HCT116 (cell line): Measurements from ENCODE around the gene LIMS2. TPM values are rescaled to one million over a fixed set of nuclear protein-coding genes. Genes with fewer than 3 reads are reported as not detected.

Source experiments
- ATAC-seq: fragments of 200-7000 bp; cut with Tn5 transposase; 2 replicates; pipeline ENCODE4 v1.9.1; 2020; ENCODE audit warnings: mild to moderate bottlenecking, moderate library complexity
- BruUV-seq: library from RNA; stranded (reverse); fragments of 400-500 nt; replicated peaks from 2 replicates; lab custom pipeline; 2021; lab: Mats Ljungman, UMichigan
- CTCF ChIA-PET: fragments of 300-600 bp; sonication (Branson Sonifier 250); formaldehyde crosslinking; loops from one replicate; lab custom pipeline; 2021; ENCODE audit warnings: antibody characterized with exemption; lab: Charles Lee
- POLR2A ChIA-PET: fragments of 300-600, 350-600 bp; sonication (Branson Sonifier 250); formaldehyde crosslinking; loops from one replicate; lab custom pipeline; 2021; ENCODE audit warnings: antibody characterized with exemption; lab: Charles Lee
- RAD21 ChIA-PET, 2 experiments: fragments of 300-600 bp; sonication (Branson Sonifier 250); formaldehyde crosslinking; loops; one replicate each; lab custom pipeline; 2023; ENCODE audit warnings: low total read pairs in 2 of 2; ENCODE audit not compliant: uncharacterized antibody in 2 of 2, unreplicated experiment in 2 of 2, low non-redundant PET in 1 of 2; lab: Charles Lee
- DNase-seq: peaks from one replicate; pipeline ENCODE4 v3.0.0-alpha.2; 2010; ENCODE audit warnings: low read depth, low spot score
- H2AFZ ChIP-seq: fragments of 200-600 bp; shearing (Covaris generic), sonication (generic); 2 replicates; pipeline ENCODE4 v1.6.1; 2017; ENCODE audit warnings: low read depth, mixed run types, mixed read lengths, antibody characterized with exemption, low read length; ENCODE audit not compliant: poor library complexity, severe bottlenecking
- H3K27ac ChIP-seq: 2 replicates; pipeline ENCODE4 v1.5.1; 2012; ENCODE audit warnings: low read depth, low read length
- H3K27me3 ChIP-seq: fragments of 200-600 bp; sonication (generic); 2 replicates; pipeline ENCODE4 v1.6.1; 2016; ENCODE audit warnings: mixed run types, low read length, mixed read lengths; ENCODE audit not compliant: insufficient read depth
- H3K36me3 ChIP-seq, 2 experiments: fragments of 200-500 bp in 1 of 2; fragments of 200-600 bp in 1 of 2; sonication (Bioruptor generic) in 1 of 2; sonication (generic) in 1 of 2; 2 replicates each; pipeline versions ENCODE4 v1.5.1 to v1.6.1; 2014 to 2016; ENCODE audit warnings: low read length in 2 of 2, inconsistent platforms in 1 of 2, mixed read lengths in 1 of 2, mixed run types in 1 of 2; ENCODE audit not compliant: insufficient read depth in 2 of 2, control insufficient read depth in 1 of 2
- H3K4me1 ChIP-seq, 2 experiments: fragments of 200-600 bp in 1 of 2; sonication (generic) in 1 of 2; 2 replicates each; pipeline versions ENCODE4 v1.5.1 to v1.6.1; 2012 to 2017; ENCODE audit warnings: low read length in 2 of 2, inconsistent platforms in 1 of 2, mild to moderate bottlenecking in 1 of 2, mixed read lengths in 1 of 2, mixed run types in 1 of 2, moderate library complexity in 1 of 2; ENCODE audit not compliant: insufficient read depth in 2 of 2, control insufficient read depth in 1 of 2
- H3K4me2 ChIP-seq: fragments of 200-600 bp; sonication (generic); 2 replicates; pipeline ENCODE4 v1.6.1; 2017; ENCODE audit warnings: mixed run types, low read length, mixed read lengths
- H3K4me3 ChIP-seq, 2 experiments: fragments of 200-600 bp in 1 of 2; sonication (generic) in 1 of 2; replicated peaks in 1 of 2; 2 replicates each; pipeline ENCODE4 v1.5.1; 2011 to 2016; ENCODE audit warnings: low read length in 2 of 2, control low read depth in 1 of 2, low read depth in 1 of 2, mild to moderate bottlenecking in 1 of 2, mixed read lengths in 1 of 2, mixed run types in 1 of 2
- H3K79me2 ChIP-seq: fragments of 200-600 bp; sonication (generic); 2 replicates; pipeline ENCODE4 v1.6.1; 2017; ENCODE audit warnings: mild to moderate bottlenecking, mixed run types, low read length, moderate library complexity, mixed read lengths; ENCODE audit not compliant: insufficient read depth
- H3K9ac ChIP-seq: fragments of 200-600 bp; sonication (generic); 2 replicates; pipeline ENCODE4 v1.6.1; 2016; ENCODE audit warnings: low read length, mixed read lengths
- H3K9me2 ChIP-seq: fragments of 200-600 bp; sonication (generic), shearing (Covaris generic); 2 replicates; pipeline ENCODE4 v1.6.1; 2017; ENCODE audit warnings: mixed run types, mild to moderate bottlenecking, moderate library complexity; ENCODE audit not compliant: insufficient read depth
- H3K9me3 ChIP-seq, 2 experiments: fragments of 200-500 bp in 1 of 2; fragments of 200-600 bp in 1 of 2; sonication (Bioruptor generic) in 1 of 2; sonication (generic) in 1 of 2; 2 replicates each; pipeline ENCODE4 v1.6.1; 2014 to 2017; ENCODE audit warnings: low read length in 2 of 2, mixed read lengths in 2 of 2, inconsistent platforms in 1 of 2, low read depth in 1 of 2, mild to moderate bottlenecking in 1 of 2, mixed run types in 1 of 2, moderate library complexity in 1 of 2; ENCODE audit not compliant: control insufficient read depth in 1 of 2, insufficient read depth in 1 of 2
- H4K20me1 ChIP-seq: fragments of 200-600 bp; sonication (generic), shearing (Covaris generic); 2 replicates; pipeline ENCODE4 v1.6.1; 2017; ENCODE audit warnings: mixed run types, mild to moderate bottlenecking, moderate library complexity; ENCODE audit not compliant: insufficient read depth
- CEBPB ChIP-seq: IDR thresholded peaks from 2 replicates; pipeline ENCODE4 v1.6.1; 2012; ENCODE audit warnings: low read depth
- ELF1 ChIP-seq: IDR thresholded peaks from 2 replicates; pipeline ENCODE4 v1.6.1; 2012; ENCODE audit warnings: low read depth, borderline replicate concordance
- EZH2 ChIP-seq: fragments of 200-600 bp; sonication (generic); IDR thresholded peaks from 2 replicates; pipeline ENCODE4 v1.6.1; 2017; ENCODE audit warnings: antibody characterized with exemption, mixed run types
- EZH2phosphoT487 ChIP-seq: fragments of 200-600 bp; IDR thresholded peaks from 2 replicates; pipeline ENCODE4 v1.6.1; 2018; ENCODE audit warnings: antibody characterized with exemption, borderline replicate concordance
- FOSL1 ChIP-seq: IDR thresholded peaks from 2 replicates; pipeline ENCODE4 v1.6.1; 2012; ENCODE audit warnings: low read depth
- JUND ChIP-seq: IDR thresholded peaks from 2 replicates; pipeline ENCODE4 v1.6.1; 2012
- RAD21 ChIP-seq: IDR thresholded peaks from 2 replicates; pipeline ENCODE4 v1.6.1; 2012; ENCODE audit warnings: low read depth, mild to moderate bottlenecking
- SIN3A ChIP-seq: IDR thresholded peaks from 2 replicates; pipeline ENCODE4 v1.6.1; 2012; ENCODE audit warnings: low read depth
- SP1 ChIP-seq: IDR thresholded peaks from 2 replicates; pipeline ENCODE4 v1.6.1; 2012; ENCODE audit warnings: low read depth
- TCF7L2 ChIP-seq: IDR thresholded peaks from 2 replicates; pipeline ENCODE4 v1.7.0; 2011; ENCODE audit warnings: borderline replicate concordance, inconsistent platforms; ENCODE audit not compliant: insufficient read depth, insufficient read length; ENCODE audit errors: extremely low read depth
- ZFX ChIP-seq: fragments of 450-650 bp; IDR thresholded peaks from 2 replicates; pipeline ENCODE4 v1.6.1; 2017
- ZNF274 ChIP-seq: fragments of 200-500 bp; sonication (Bioruptor generic); IDR thresholded peaks from 2 replicates; pipeline ENCODE4 v1.6.1; 2014; ENCODE audit warnings: mild to moderate bottlenecking, low read depth, low read length, inconsistent platforms
- intact Hi-C: fragments of 100-400 bp; cut with micrococcal nuclease; formaldehyde crosslinking; loops from 2 replicates; pipeline ENCODE4 v1.10.0; 2022
- total RNA-seq: library from RNA; stranded (reverse); gene quantifications from one replicate; pipeline ENCODE4 v1.2.1, GENCODE V29; 2021; ENCODE audit not compliant: unreplicated experiment
- TF ChIP-seq, protein P1 (sequence below): IDR thresholded peaks from 2 replicates; pipeline ENCODE4 v1.6.1; 2012
- TF ChIP-seq, protein P2 (sequence below): IDR thresholded peaks from 2 replicates; pipeline ENCODE4 v1.6.1; 2012
- TF ChIP-seq, protein P3 (sequence below): IDR thresholded peaks from 2 replicates; pipeline ENCODE4 v1.6.1; 2011; ENCODE audit warnings: mild to moderate bottlenecking, low read length, moderate library complexity; ENCODE audit not compliant: insufficient replicate concordance; ENCODE audit errors: extremely low read depth

LIMS2 gene
- total RNA-seq, 1 experiment from 2014 or later = 3.7 TPM

DNA sequence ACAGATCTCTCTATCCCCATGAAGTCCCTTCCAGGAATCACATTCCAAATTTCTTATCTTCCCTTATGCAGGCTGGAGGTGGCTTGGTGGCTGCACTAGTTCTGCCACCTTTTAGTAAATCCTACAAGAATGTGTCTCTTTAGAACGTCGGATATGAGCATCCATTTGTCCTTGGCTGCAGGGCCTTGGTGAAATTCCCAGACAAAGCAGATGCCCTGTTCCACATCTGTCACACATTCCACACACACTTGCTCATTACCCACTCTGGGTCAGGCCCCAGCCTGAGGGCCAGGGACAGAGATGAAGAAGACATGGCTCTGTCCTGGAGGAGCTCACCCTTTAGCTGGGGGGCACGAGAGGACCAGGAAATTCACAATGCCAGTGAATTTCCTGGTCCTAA lies 60.6 kb downstream of the LIMS2 start:
- DNase-seq (no peak), ATAC-seq (no peak)
- TF ChIP-seq ZFX (no peak), SIN3A (no peak), RAD21 (no peak), FOSL1 (no peak), EZH2phosphoT487 (no peak), JUND (no peak), ELF1 (no peak), EZH2 (no peak), ZNF274 (no peak), CEBPB (no peak), SP1 (no peak), TCF7L2 (no peak)
- TF ChIP-seq, protein P1, sequence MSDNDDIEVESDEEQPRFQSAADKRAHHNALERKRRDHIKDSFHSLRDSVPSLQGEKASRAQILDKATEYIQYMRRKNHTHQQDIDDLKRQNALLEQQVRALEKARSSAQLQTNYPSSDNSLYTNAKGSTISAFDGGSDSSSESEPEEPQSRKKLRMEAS = no peak
- TF ChIP-seq, protein P2, sequence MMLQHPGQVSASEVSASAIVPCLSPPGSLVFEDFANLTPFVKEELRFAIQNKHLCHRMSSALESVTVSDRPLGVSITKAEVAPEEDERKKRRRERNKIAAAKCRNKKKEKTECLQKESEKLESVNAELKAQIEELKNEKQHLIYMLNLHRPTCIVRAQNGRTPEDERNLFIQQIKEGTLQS = no peak
- TF ChIP-seq, protein P3, sequence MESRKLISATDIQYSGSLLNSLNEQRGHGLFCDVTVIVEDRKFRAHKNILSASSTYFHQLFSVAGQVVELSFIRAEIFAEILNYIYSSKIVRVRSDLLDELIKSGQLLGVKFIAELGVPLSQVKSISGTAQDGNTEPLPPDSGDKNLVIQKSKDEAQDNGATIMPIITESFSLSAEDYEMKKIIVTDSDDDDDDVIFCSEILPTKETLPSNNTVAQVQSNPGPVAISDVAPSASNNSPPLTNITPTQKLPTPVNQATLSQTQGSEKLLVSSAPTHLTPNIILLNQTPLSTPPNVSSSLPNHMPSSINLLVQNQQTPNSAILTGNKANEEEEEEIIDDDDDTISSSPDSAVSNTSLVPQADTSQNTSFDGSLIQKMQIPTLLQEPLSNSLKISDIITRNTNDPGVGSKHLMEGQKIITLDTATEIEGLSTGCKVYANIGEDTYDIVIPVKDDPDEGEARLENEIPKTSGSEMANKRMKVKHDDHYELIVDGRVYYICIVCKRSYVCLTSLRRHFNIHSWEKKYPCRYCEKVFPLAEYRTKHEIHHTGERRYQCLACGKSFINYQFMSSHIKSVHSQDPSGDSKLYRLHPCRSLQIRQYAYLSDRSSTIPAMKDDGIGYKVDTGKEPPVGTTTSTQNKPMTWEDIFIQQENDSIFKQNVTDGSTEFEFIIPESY = no peak
- H3K4me3 ChIP-seq = no peak overlapping the region
- intact Hi-C loops = no loop called here
- H3K4me2 ChIP-seq = no peak overlapping the region
- no peak overlapping the region for H2AFZ ChIP-seq
- H3K9ac ChIP-seq = no peak overlapping the region
- no peaks in the 10 kb centered on the region for H3K36me3 ChIP-seq
- no TSS peak for BruUV-seq
- H3K9me2 ChIP-seq = no peaks in the 10 kb centered on the region
- H3K4me1 ChIP-seq = no peaks in the 10 kb centered on the region; a peak in 1 of 4 replicates
- no peaks in the 10 kb centered on the region for H4K20me1 ChIP-seq
- H3K9me3 ChIP-seq = no peaks in the 10 kb centered on the region; a peak in 1 of 4 replicates
- no peaks in the 10 kb centered on the region for H3K27me3 ChIP-seq
- POLR2A ChIA-PET = no interaction called here
- H3K27ac ChIP-seq = no peak overlapping the region
- CTCF ChIA-PET = no interaction called here
- no peaks in the 10 kb centered on the region for H3K79me2 ChIP-seq
- RAD21 ChIA-PET = no interaction called here
